Activated CD4-positive, alpha-beta memory T cell treated with anti-CD3 and anti-CD28 coated beads for 36 hours (primary cell): ENCODE data around the gene RNU11. TPM values are rescaled to one million over a fixed set of nuclear protein-coding genes. Genes with fewer than 3 reads are reported as not detected.

Experiments
- total RNA-seq, 2 experiments: library from RNA; stranded (reverse); gene quantifications; one replicate each; pipeline ENCODE4 v1.2.3, GENCODE V29; 2021

RNU11 gene
- total RNA-seq, 2 experiments from 2014 or later, result not detected

Other genes starting within 250 kb of the RNU11 start
- 10 to 100 TPM; 83.5 to 86.1 TPM for gene RCC1, start 142.6 kb upstream of the RNU11 start, total RNA-seq
- gene TRNAU1AP, start 95.5 kb upstream of the RNU11 start, total RNA-seq, result 10 to 100 TPM; 57.3 to 59.6 TPM
- not detected for gene RAB42, start 56.3 kb upstream of the RNU11 start, total RNA-seq
- 10 to 100 TPM; 26.8 to 27.5 TPM for gene TAF12, start 5.5 kb upstream of the RNU11 start, total RNA-seq
- 10 to 100 TPM; 21.4 to 22.6 TPM for gene GMEB1, start 20.2 kb downstream of the RNU11 start, total RNA-seq
- gene YTHDF2, start 88.3 kb downstream of the RNU11 start, total RNA-seq, result 10 to 100 TPM; 74.3 to 80.1 TPM
- gene OPRD1, start 163.6 kb downstream of the RNU11 start, total RNA-seq, result not detected